CD4-positive, CD25-positive, alpha-beta regulatory T cell (primary cell): ENCODE measurements around the gene DLAT. TPM values are rescaled to one million over a fixed set of nuclear protein-coding genes. Genes with fewer than 3 reads are reported as not detected.

ENCODE experiments used
- polyA plus RNA-seq, 4 donors: library from polyadenylated mRNA; unstranded; fragments of 300-500 nt; fragmentation: Illumina TruSeq; gene quantifications; one replicate each; pipeline ENCODE4 v1.2.3, GENCODE V29; 2021
- total RNA-seq: library from RNA; stranded (reverse); gene quantifications from one replicate; pipeline ENCODE4 v1.2.3, GENCODE V29; 2022

Gene DLAT
- total and polyA plus RNA-seq, 5 donors from 2014 or later: 16.3 to 26.8 (median 23.0) TPM

Other genes with a start within 250 kb of the DLAT start
- gene ALG9, start 153.8 kb upstream of the DLAT start, total RNA-seq: 30.6 TPM
- 10 to 100 TPM; 13.9 to 18.4 (median 15.4) TPM for gene ALG9, start 153.8 kb upstream of the DLAT start, polyA plus RNA-seq
- gene FDXACB1, start 146.2 kb upstream of the DLAT start, total RNA-seq: 2.7 TPM
- 1 to 10 TPM; 5.0 to 8.3 (median 6.1) TPM for gene FDXACB1, start 146.2 kb upstream of the DLAT start, polyA plus RNA-seq
- 8.3 TPM for gene CFAP68, start 145.9 kb upstream of the DLAT start, total RNA-seq
- gene CFAP68, start 145.9 kb upstream of the DLAT start, polyA plus RNA-seq: 10 to 100 TPM; 24.6 to 44.6 (median 27.4) TPM
- not detected for gene CRYAB, start 113.6 kb upstream of the DLAT start, total RNA-seq
- gene CRYAB, start 113.6 kb upstream of the DLAT start, polyA plus RNA-seq: not detected
- not detected for gene HSPB2, start 112.7 kb upstream of the DLAT start, total RNA-seq
- gene HSPB2, start 112.7 kb upstream of the DLAT start, polyA plus RNA-seq: not detected
- not detected for gene C11orf52, start 106.5 kb upstream of the DLAT start, total RNA-seq
- under 1 TPM in 1 of 4 donors, not detected in 3; 0.41 TPM for gene C11orf52, start 106.5 kb upstream of the DLAT start, polyA plus RNA-seq
- gene DIXDC1, start 88.1 kb upstream of the DLAT start, total RNA-seq: 3.9 TPM
- gene DIXDC1, start 88.1 kb upstream of the DLAT start, polyA plus RNA-seq: 1 to 10 TPM in 3 of 4 donors, under 1 TPM in 1; 0.78 to 1.5 (median 1.3) TPM
- gene PIH1D2, start 48.6 kb downstream of the DLAT start, total RNA-seq: 0.47 TPM
- not detected for gene PIH1D2, start 48.6 kb downstream of the DLAT start, polyA plus RNA-seq
- 11.2 TPM for gene NKAPD1, start 48.9 kb downstream of the DLAT start, total RNA-seq
- gene NKAPD1, start 48.9 kb downstream of the DLAT start, polyA plus RNA-seq: 10 to 100 TPM; 11.0 to 13.1 (median 11.8) TPM
- 14.5 TPM for gene TIMM8B, start 61.3 kb downstream of the DLAT start, total RNA-seq
- gene TIMM8B, start 61.3 kb downstream of the DLAT start, polyA plus RNA-seq: 10 to 100 TPM; 60.8 to 91.3 (median 75.0) TPM
- gene SDHD, start 61.5 kb downstream of the DLAT start, total RNA-seq: 37.0 TPM
- 100 to 1,000 TPM; 148 to 200 (median 182) TPM for gene SDHD, start 61.5 kb downstream of the DLAT start, polyA plus RNA-seq
- 1.4 TPM for gene IL18, start 138.7 kb downstream of the DLAT start, total RNA-seq
- gene IL18, start 138.7 kb downstream of the DLAT start, polyA plus RNA-seq: not detected
- 0.67 TPM for gene TEX12, start 142.0 kb downstream of the DLAT start, total RNA-seq
- under 1 TPM in 1 of 4 donors, not detected in 3; 0.44 TPM for gene TEX12, start 142.0 kb downstream of the DLAT start, polyA plus RNA-seq
- gene BCO2, start 150.1 kb downstream of the DLAT start, total RNA-seq: 0.81 TPM
- not detected for gene BCO2, start 150.1 kb downstream of the DLAT start, polyA plus RNA-seq
- gene PTS, start 201.0 kb downstream of the DLAT start, total RNA-seq: 71.5 TPM
- gene PTS, start 201.0 kb downstream of the DLAT start, polyA plus RNA-seq: 10 to 100 TPM in 2 of 4 donors, 1 to 10 TPM in 2; 7.1 to 12.0 (median 10.4) TPM
- not detected for gene PLET1, start 235.5 kb downstream of the DLAT start, total RNA-seq
- gene PLET1, start 235.5 kb downstream of the DLAT start, polyA plus RNA-seq: not detected